ENCODE results near the gene RNH1. TPM values are rescaled to one million over a fixed set of nuclear protein-coding genes. Genes with fewer than 3 reads are reported as not detected.

The RNH1 gene
- total RNA-seq, 1 experiment from 2014 or later: 288 TPM

DNA sequence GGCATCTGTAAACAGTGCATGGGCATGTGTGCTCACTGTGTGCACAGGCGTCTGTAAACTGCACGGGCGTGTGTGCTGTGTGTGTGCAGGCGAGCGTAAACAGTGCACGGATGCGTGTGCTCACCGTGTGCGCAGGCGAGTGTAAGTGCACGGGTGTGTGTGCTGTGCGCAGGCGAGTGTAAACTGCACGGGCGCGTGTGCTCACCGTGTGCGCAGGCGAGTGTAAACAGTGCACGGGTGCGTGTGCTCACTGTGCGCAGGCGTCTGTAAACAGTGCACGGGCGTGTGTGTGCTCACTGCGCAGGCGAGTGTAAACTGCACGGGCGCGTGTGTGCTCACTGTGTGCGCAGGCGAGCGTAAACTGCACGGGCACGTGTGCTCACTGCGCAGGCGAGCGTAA is 22.4 kb downstream of the RNH1 start:
- intact Hi-C loops (cut with micrococcal nuclease): no loop called here
- TF ChIP-seq, protein P1, sequence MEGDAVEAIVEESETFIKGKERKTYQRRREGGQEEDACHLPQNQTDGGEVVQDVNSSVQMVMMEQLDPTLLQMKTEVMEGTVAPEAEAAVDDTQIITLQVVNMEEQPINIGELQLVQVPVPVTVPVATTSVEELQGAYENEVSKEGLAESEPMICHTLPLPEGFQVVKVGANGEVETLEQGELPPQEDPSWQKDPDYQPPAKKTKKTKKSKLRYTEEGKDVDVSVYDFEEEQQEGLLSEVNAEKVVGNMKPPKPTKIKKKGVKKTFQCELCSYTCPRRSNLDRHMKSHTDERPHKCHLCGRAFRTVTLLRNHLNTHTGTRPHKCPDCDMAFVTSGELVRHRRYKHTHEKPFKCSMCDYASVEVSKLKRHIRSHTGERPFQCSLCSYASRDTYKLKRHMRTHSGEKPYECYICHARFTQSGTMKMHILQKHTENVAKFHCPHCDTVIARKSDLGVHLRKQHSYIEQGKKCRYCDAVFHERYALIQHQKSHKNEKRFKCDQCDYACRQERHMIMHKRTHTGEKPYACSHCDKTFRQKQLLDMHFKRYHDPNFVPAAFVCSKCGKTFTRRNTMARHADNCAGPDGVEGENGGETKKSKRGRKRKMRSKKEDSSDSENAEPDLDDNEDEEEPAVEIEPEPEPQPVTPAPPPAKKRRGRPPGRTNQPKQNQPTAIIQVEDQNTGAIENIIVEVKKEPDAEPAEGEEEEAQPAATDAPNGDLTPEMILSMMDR (IDR thresholded peaks at IDR 0.05; ENCODE audit: unreplicated experiment): no peak
- no TSS peak for BruUV-seq (replicated peaks)
- Mint-ChIP-seq H3K27ac (ENCODE audit: low read depth, unreplicated experiment) (no peak overlapping the region), H3K36me3 (ENCODE audit: insufficient read depth, unreplicated experiment) (peaks cover 6% of the 10 kb centered on the region), H3K4me1 (ENCODE audit: insufficient read depth, unreplicated experiment) (no peaks in the 10 kb centered on the region), H3K27me3 (ENCODE audit: insufficient read depth, unreplicated experiment) (no peaks in the 10 kb centered on the region), H3K9me3 (ENCODE audit: unreplicated experiment) (no peaks in the 10 kb centered on the region), H3K4me3 (ENCODE audit: unreplicated experiment) (no peak overlapping the region)
- no peak for DNase-seq (ENCODE audit: unreplicated experiment)
- ChIA-PET CTCF (no interaction called here), POLR2A (no interaction called here)

GRCh38 chr11:479311-479710 is 27.7 kb downstream of the RNH1 start:
- no peak for DNase-seq (ENCODE audit: unreplicated experiment)
- Mint-ChIP-seq H3K27me3 (ENCODE audit: insufficient read depth, unreplicated experiment) (no peaks in the 10 kb centered on the region), H3K27ac (ENCODE audit: low read depth, unreplicated experiment) (no peak overlapping the region), H3K9me3 (ENCODE audit: unreplicated experiment) (no peaks in the 10 kb centered on the region), H3K4me1 (ENCODE audit: insufficient read depth, unreplicated experiment) (no peaks in the 10 kb centered on the region), H3K4me3 (ENCODE audit: unreplicated experiment) (no peak overlapping the region), H3K36me3 (ENCODE audit: insufficient read depth, unreplicated experiment) (peaks cover 11% of the 10 kb centered on the region)
- TF ChIP-seq, protein P1 (IDR thresholded peaks at IDR 0.05; ENCODE audit: unreplicated experiment): no peak
- CTCF ChIA-PET: interaction anchor here (2.1 kb wide), 1 partner anchor 29 kb away, joined by 12 read pairs; the partner anchor contains the start of gene PTDSS2
- POLR2A ChIA-PET: interaction anchor here (1.2 to 1.7 kb wide), 2 partner anchors 13 to 26 kb away, joined by 3 to 6 read pairs; no protein-coding TSS in a partner anchor
- BruUV-seq (replicated peaks): no TSS peak
- intact Hi-C loops (cut with micrococcal nuclease): no loop called here

DNA sequence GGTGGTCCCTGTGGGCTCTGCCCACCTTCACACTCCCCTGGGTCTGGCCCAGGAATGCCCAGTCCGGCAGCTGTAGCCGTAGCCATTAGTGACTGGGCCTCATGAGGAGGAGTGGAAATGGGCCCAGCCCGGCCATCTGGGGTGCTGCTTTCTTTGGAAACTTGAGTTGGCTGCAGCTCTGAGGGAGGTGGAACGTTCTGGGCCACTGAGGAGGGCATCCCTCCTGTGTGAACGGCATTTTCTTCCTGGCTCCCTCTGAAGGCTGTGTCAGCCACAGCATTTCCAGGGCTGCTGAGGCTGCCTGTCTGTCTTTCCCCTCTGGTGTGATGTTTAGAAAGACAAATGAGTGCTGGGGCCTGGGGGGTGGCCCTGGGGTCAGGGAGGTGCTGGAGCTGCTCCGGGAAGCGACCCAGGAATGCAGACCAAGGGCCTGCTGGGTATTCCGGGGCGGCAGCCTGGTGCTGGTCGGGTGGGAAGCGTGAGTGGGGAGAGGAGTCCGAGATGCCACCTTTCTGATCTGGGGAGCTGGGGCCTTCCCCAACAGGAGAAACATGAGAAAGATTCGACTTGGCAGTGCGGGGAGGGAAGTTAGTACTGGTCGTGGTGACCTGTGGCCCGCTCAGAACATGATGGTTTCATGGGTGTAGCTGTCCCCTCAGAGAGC is 29.9 kb downstream of the RNH1 start:
- H3K27ac Mint-ChIP-seq (ENCODE audit: low read depth, unreplicated experiment): no peak overlapping the region
- no peaks in the 10 kb centered on the region for H3K27me3 Mint-ChIP-seq (ENCODE audit: insufficient read depth, unreplicated experiment)
- DNase-seq (ENCODE audit: unreplicated experiment): no peak
- no peaks in the 10 kb centered on the region for H3K9me3 Mint-ChIP-seq (ENCODE audit: unreplicated experiment)
- TF ChIP-seq, protein P1 (IDR thresholded peaks at IDR 0.05; ENCODE audit: unreplicated experiment): no peak
- POLR2A ChIA-PET: interaction anchor here (1.1 kb wide), 1 partner anchor 27 kb away, joined by 3 read pairs; the partner anchor contains the start of gene PTDSS2
- H3K36me3 Mint-ChIP-seq (ENCODE audit: insufficient read depth, unreplicated experiment): peaks cover 12% of the 10 kb centered on the region
- no peaks in the 10 kb centered on the region for H3K4me1 Mint-ChIP-seq (ENCODE audit: insufficient read depth, unreplicated experiment)
- BruUV-seq (replicated peaks): no TSS peak
- intact Hi-C loops (cut with micrococcal nuclease): no loop called here
- H3K4me3 Mint-ChIP-seq (ENCODE audit: unreplicated experiment): no peak overlapping the region
- CTCF ChIA-PET: no interaction called here

GRCh38 chr11:476416-476815 is 30.6 kb downstream of the RNH1 start:
- BruUV-seq (replicated peaks): no TSS peak
- ChIA-PET POLR2A (interaction anchor here (0.6 to 1.1 kb wide), 2 partner anchors 20 to 26 kb away, joined by 3 read pairs; partner anchors contain the start of gene PTDSS2), CTCF (interaction anchor here (0.7 kb wide), 1 partner anchor 88 kb away, joined by 3 read pairs; no protein-coding TSS in a partner anchor)
- TF ChIP-seq, protein P1 (IDR thresholded peaks at IDR 0.05; ENCODE audit: unreplicated experiment): no peak
- no peaks in the 10 kb centered on the region for H3K27me3 Mint-ChIP-seq (ENCODE audit: insufficient read depth, unreplicated experiment)
- no peak for DNase-seq (ENCODE audit: unreplicated experiment)
- intact Hi-C loops (cut with micrococcal nuclease): no loop called here
- no peaks in the 10 kb centered on the region for H3K9me3 Mint-ChIP-seq (ENCODE audit: unreplicated experiment)
- H3K4me1 Mint-ChIP-seq (ENCODE audit: insufficient read depth, unreplicated experiment): no peaks in the 10 kb centered on the region
- H3K4me3 Mint-ChIP-seq (ENCODE audit: unreplicated experiment): no peak overlapping the region
- H3K27ac Mint-ChIP-seq (ENCODE audit: low read depth, unreplicated experiment): no peak overlapping the region
- peaks cover 12% of the 10 kb centered on the region for H3K36me3 Mint-ChIP-seq (ENCODE audit: insufficient read depth, unreplicated experiment)
